Measurements from ENCODE around the gene DMBT1. TPM values are rescaled to one million over a fixed set of nuclear protein-coding genes. Genes with fewer than 3 reads are reported as not detected.

Gene DMBT1
- total and polyA plus RNA-seq, 10 of the 15 experiments (the other 5 are each of a cell fraction or from before 2014, with no cell fraction given), result under 0.01 to 0.13 (median 0.03) TPM; not detected in 5

DNA sequence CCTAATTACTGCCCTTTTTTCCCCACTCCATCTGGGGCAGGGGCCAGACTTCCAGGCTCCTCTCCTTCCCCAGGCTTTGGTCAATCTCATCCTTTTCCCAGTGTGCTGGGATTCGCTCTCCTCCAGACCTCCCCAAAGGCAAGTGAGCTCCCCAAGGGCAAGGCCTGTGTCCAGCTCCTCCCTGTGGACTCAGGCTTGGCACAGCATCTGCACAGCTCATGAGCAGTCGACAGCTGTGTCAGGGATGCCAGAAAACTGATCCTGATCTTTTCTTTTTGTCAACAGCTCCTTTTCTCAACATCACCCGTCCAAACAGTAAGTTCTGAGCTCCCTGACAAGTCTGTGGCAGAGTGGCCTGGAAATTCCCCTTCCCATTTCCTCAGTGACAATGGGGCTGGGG lies 72.0 kb downstream of the DMBT1 start:
- intact Hi-C loops (cut with micrococcal nuclease; ENCODE audit: unreplicated experiment), result no loop called here
- ChIA-PET CTCF (no interaction called here), SMC1A (ENCODE audit: uncharacterized antibody, unreplicated experiment) (no interaction called here), POLR2A (no interaction called here), RAD21 (ENCODE audit: unreplicated experiment) (no interaction called here)
- no peak overlapping the region for H3K9ac ChIP-seq (ENCODE audit: control insufficient read depth, insufficient read depth, low read length)
- no peaks in the 10 kb centered on the region for H3K36me3 ChIP-seq (ENCODE audit: control insufficient read depth in 2 of 2, insufficient read depth in 2 of 2, low read length in 1 of 2)
- no peaks in the 10 kb centered on the region for H3K79me2 ChIP-seq (ENCODE audit: control insufficient read depth, insufficient read depth, low read length)
- in situ Hi-C loops (cut with MboI), result no loop called here
- no peak overlapping the region for H3K27ac ChIP-seq (ENCODE audit: control insufficient read depth, insufficient read depth)
- DNase-seq (ENCODE audit: low read depth, low spot score) (no peak), FAIRE-seq (no peak), ATAC-seq (no peak)
- no peaks in the 10 kb centered on the region for H3K9me3 ChIP-seq (replicated peaks; ENCODE audit: control insufficient read depth, insufficient read depth, low read length)
- H3K4me2 ChIP-seq (ENCODE audit: control insufficient read depth, insufficient read depth), result no peak overlapping the region
- TF ChIP-seq, protein P1, sequence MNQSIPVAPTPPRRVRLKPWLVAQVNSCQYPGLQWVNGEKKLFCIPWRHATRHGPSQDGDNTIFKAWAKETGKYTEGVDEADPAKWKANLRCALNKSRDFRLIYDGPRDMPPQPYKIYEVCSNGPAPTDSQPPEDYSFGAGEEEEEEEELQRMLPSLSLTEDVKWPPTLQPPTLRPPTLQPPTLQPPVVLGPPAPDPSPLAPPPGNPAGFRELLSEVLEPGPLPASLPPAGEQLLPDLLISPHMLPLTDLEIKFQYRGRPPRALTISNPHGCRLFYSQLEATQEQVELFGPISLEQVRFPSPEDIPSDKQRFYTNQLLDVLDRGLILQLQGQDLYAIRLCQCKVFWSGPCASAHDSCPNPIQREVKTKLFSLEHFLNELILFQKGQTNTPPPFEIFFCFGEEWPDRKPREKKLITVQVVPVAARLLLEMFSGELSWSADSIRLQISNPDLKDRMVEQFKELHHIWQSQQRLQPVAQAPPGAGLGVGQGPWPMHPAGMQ (IDR thresholded peaks at IDR 0.05; ENCODE audit: borderline replicate concordance), result no peak
- TF ChIP-seq SUZ12 (IDR thresholded peaks at IDR 0.05; ENCODE audit: unreplicated experiment) (no peak), BHLHE40 (IDR thresholded peaks at IDR 0.05; ENCODE audit: borderline replicate concordance in 1 of 2, low read depth in 2 of 2, low read length in 1 of 2) (no peak), MYB (IDR thresholded peaks at IDR 0.05; ENCODE audit: borderline replicate concordance, low read depth, low read length) (no peak), IKZF1 (conservative IDR thresholded peaks at IDR 0.05) (no peak), RCOR1 (conservative IDR thresholded peaks at IDR 0.05; ENCODE audit: low read depth, low read length) (no peak), DPF2 (IDR thresholded peaks at IDR 0.05) (no peak)
- H3K4me3 ChIP-seq, result no peak overlapping the region
- H3K4me1 ChIP-seq (ENCODE audit: control insufficient read depth, insufficient read depth, low read length), result no peaks in the 10 kb centered on the region
- WGBS (ENCODE audit: insufficient coverage, insufficient replicate concordance, low lambda C conversion rate, missing lambda C conversion rate), result 0% methylated on average over 3 of the region's 3 CpGs
- BruUV-seq (replicated peaks), result no TSS peak
- H4K20me1 ChIP-seq (ENCODE audit: control insufficient read depth, insufficient read depth), result no peaks in the 10 kb centered on the region
- no peaks in the 10 kb centered on the region for H3K27me3 ChIP-seq (replicated peaks in 1 of 2; ENCODE audit: control insufficient read depth in 2 of 2, insufficient read depth in 2 of 2, low read length in 1 of 2)
- no peak overlapping the region for H2AFZ ChIP-seq (ENCODE audit: control insufficient read depth, low read depth, low read length)

DNA sequence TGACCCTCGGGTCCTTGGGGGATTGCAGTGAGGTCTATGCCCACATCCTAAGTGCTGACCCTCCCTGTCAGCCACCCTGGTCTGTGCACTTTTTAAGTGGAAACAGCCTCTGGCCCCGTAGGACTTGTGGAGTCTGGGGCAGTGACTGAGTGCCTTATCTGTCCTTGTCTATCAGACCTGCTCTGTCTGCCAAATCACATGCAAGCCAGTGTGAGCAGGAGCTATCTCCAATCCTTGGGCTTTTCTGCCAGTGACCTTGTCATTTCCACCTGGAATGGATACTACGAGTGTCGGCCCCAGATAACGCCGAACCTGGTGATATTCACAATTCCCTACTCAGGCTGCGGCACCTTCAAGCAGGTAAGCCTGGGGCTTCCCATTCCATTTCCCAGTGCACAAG lies 76.4 kb downstream of the DMBT1 start:
- in situ Hi-C loops (cut with MboI), result no loop called here
- no TSS peak for BruUV-seq (replicated peaks)
- H3K27ac ChIP-seq (ENCODE audit: control insufficient read depth, insufficient read depth), result no peak overlapping the region
- TF ChIP-seq, protein P2, sequence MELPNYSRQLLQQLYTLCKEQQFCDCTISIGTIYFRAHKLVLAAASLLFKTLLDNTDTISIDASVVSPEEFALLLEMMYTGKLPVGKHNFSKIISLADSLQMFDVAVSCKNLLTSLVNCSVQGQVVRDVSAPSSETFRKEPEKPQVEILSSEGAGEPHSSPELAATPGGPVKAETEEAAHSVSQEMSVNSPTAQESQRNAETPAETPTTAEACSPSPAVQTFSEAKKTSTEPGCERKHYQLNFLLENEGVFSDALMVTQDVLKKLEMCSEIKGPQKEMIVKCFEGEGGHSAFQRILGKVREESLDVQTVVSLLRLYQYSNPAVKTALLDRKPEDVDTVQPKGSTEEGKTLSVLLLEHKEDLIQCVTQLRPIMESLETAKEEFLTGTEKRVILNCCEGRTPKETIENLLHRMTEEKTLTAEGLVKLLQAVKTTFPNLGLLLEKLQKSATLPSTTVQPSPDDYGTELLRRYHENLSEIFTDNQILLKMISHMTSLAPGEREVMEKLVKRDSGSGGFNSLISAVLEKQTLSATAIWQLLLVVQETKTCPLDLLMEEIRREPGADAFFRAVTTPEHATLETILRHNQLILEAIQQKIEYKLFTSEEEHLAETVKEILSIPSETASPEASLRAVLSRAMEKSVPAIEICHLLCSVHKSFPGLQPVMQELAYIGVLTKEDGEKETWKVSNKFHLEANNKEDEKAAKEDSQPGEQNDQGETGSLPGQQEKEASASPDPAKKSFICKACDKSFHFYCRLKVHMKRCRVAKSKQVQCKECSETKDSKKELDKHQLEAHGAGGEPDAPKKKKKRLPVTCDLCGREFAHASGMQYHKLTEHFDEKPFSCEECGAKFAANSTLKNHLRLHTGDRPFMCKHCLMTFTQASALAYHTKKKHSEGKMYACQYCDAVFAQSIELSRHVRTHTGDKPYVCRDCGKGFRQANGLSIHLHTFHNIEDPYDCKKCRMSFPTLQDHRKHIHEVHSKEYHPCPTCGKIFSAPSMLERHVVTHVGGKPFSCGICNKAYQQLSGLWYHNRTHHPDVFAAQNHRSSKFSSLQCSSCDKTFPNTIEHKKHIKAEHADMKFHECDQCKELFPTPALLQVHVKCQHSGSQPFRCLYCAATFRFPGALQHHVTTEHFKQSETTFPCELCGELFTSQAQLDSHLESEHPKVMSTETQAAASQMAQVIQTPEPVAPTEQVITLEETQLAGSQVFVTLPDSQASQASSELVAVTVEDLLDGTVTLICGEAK (IDR thresholded peaks at IDR 0.05; ENCODE audit: borderline replicate concordance), result no peak
- TF ChIP-seq NFIC (IDR thresholded peaks at IDR 0.05; ENCODE audit: low read depth, low read length), result no peak

More for the DNA sequence above, 76.4 kb downstream of the DMBT1 start:
- no peak overlapping the region for H2AFZ ChIP-seq (ENCODE audit: control insufficient read depth, low read depth, low read length)
- ChIA-PET RAD21 (ENCODE audit: unreplicated experiment) (no interaction called here), CTCF (no interaction called here), POLR2A (no interaction called here), SMC1A (ENCODE audit: uncharacterized antibody, unreplicated experiment) (no interaction called here)
- WGBS (ENCODE audit: insufficient coverage, insufficient replicate concordance, low lambda C conversion rate, missing lambda C conversion rate), result 22% methylated on average over 7 of the region's 7 CpGs
- H3K36me3 ChIP-seq (ENCODE audit: control insufficient read depth in 2 of 2, insufficient read depth in 2 of 2, low read length in 1 of 2), result no peaks in the 10 kb centered on the region
- intact Hi-C loops (cut with micrococcal nuclease; ENCODE audit: unreplicated experiment), result no loop called here
- H3K9me3 ChIP-seq (replicated peaks; ENCODE audit: control insufficient read depth, insufficient read depth, low read length), result no peaks in the 10 kb centered on the region
- FAIRE-seq (no peak), DNase-seq (ENCODE audit: low read depth, low spot score) (no peak), ATAC-seq (no peak)
- no peak overlapping the region for H3K4me2 ChIP-seq (ENCODE audit: control insufficient read depth, insufficient read depth)
- H3K4me3 ChIP-seq, result no peak overlapping the region
- no peaks in the 10 kb centered on the region for H3K4me1 ChIP-seq (ENCODE audit: control insufficient read depth, insufficient read depth, low read length)
- no peaks in the 10 kb centered on the region for H3K79me2 ChIP-seq (ENCODE audit: control insufficient read depth, insufficient read depth, low read length)
- peaks cover 0 to 4% of the 10 kb centered on the region in 2 experiments; a peak in 1 of 4 replicates for H3K27me3 ChIP-seq (replicated peaks in 1 of 2; ENCODE audit: control insufficient read depth in 2 of 2, insufficient read depth in 2 of 2, low read length in 1 of 2)
- no peaks in the 10 kb centered on the region for H4K20me1 ChIP-seq (ENCODE audit: control insufficient read depth, insufficient read depth)
- no peak overlapping the region for H3K9ac ChIP-seq (ENCODE audit: control insufficient read depth, insufficient read depth, low read length)

Measured in GM12878 (cell line).